ENCODE results near the gene ZWILCH.
"Not testable (repeated sequence)": the region's sequence is repeated elsewhere in the genome, so short reads cannot be mapped to it uniquely, and the experiment has no call there.

Gene ZWILCH

DNA sequence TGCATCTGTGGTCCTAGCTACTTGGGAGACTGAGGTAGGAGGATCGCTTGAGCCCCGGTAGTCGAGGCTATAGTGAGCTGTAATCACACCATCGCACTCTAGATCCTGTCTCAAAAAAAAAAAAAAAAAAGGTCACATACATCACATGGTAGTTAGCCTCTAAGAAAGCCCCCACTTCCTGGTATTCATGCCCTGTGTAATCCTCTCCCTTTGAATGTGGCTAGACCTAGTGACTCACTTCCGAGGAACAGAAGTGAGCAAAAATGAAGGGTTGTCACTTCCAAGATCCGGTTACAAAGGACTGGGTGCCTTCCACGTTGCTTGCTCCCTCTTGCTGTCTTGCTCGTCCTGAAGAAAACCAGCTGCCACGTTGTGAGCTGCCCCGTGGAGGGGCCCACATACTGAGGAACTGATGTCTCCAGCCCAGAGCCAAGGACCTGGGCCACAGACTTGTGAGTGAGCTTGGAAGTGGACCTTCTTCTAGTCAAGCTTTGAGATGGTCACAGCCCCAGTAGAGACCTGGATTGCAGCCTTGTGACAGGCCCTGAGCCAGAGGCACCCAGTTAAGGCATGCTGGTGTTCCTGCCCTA is 73.3 kb downstream of the ZWILCH start:
- Histone ChIP-seq H3K9me3 (ENCODE audit: control insufficient read depth in 2 of 2, low read length in 2 of 2) (no peaks in the 10 kb centered on the region), H3K27ac (ENCODE audit: low read depth in 2 of 2, low read length in 2 of 2) (no peak overlapping the region), H3K9ac (ENCODE audit: low read depth in 1 of 2, low read length in 2 of 2) (no peak overlapping the region), H3K36me3 (ENCODE audit: control insufficient read depth in 2 of 2, insufficient read depth in 2 of 2, low read length in 2 of 2) (no peaks in the 10 kb centered on the region), H3K27me3 (ENCODE audit: control insufficient read depth in 2 of 2, insufficient read depth in 2 of 2, low read length in 2 of 2) (no peaks in the 10 kb centered on the region), H3K4me3 (ENCODE audit: low read length in 2 of 2) (no peak overlapping the region), H3K4me1 (ENCODE audit: control insufficient read depth in 2 of 2, insufficient read depth in 2 of 2, low read length in 2 of 2) (no peaks in the 10 kb centered on the region)

DNA sequence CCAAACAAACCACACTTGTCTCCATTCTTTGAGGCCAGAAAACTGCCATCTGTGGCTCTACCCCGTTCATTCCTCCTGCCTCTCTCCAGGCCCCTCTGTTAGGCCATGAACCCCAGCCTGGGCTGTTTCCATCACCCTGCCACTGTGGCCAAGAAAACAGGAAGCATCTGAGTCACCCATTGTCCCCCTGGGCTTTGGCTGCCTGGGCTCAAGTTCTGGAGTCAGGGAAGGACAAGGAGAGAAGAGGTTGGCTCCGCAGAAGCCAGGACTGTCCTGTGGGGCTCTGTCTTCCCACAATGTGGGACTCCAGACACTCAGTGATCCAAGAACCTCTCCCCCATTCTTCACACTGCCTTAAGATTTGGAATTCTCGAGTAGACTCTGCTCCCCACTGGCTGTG is 75.5 kb downstream of the ZWILCH start:
- H3K36me3 ChIP-seq (ENCODE audit: control insufficient read depth in 2 of 2, insufficient read depth in 2 of 2, low read length in 2 of 2): no peaks in the 10 kb centered on the region
- H3K27me3 ChIP-seq (ENCODE audit: control insufficient read depth in 2 of 2, insufficient read depth in 2 of 2, low read length in 2 of 2): no peaks in the 10 kb centered on the region
- H3K9ac ChIP-seq (ENCODE audit: low read depth in 1 of 2, low read length in 2 of 2): no peak overlapping the region
- no peak overlapping the region for H3K4me3 ChIP-seq (ENCODE audit: low read length in 2 of 2)
- no peaks in the 10 kb centered on the region for H3K4me1 ChIP-seq (ENCODE audit: control insufficient read depth in 2 of 2, insufficient read depth in 2 of 2, low read length in 2 of 2)
- H3K9me3 ChIP-seq (ENCODE audit: control insufficient read depth in 2 of 2, low read length in 2 of 2): no peaks in the 10 kb centered on the region
- no peak overlapping the region for H3K27ac ChIP-seq (ENCODE audit: low read depth in 2 of 2, low read length in 2 of 2)

DNA sequence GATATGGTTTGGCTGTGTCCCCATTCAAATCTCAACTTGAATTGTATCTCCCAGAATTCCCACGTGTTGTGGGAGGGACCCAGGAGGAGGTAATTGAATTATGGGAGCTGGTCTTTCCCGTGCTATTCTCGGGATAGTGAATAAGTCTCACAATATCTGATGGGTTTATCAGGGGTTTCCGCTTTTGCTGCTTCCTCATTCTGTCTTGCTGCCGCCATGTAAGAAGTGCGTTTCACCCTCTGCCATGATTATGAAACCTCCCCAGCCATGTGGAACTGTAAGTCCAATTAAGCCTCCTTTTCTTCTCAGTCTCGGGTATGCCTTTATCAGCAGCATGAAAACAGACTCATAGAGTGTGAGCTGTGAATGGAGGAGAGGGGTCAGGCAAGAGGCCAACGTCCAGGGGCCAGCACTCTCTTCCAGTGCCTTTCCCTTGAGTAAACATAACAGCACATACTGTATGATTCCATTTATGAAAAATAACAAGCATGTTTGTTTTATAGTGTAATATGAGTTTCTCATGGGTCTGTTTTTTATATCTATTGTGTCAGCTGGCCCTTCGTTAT is 76.9 kb downstream of the ZWILCH start:
- H3K27me3 ChIP-seq (ENCODE audit: control insufficient read depth in 2 of 2, insufficient read depth in 2 of 2, low read length in 2 of 2): no peaks in the 10 kb centered on the region
- H3K27ac ChIP-seq (ENCODE audit: low read depth in 2 of 2, low read length in 2 of 2): no peak overlapping the region
- H3K4me3 ChIP-seq (ENCODE audit: low read length in 2 of 2): no peak overlapping the region
- H3K36me3 ChIP-seq (ENCODE audit: control insufficient read depth in 2 of 2, insufficient read depth in 2 of 2, low read length in 2 of 2): no peaks in the 10 kb centered on the region
- H3K9ac ChIP-seq (ENCODE audit: low read depth in 1 of 2, low read length in 2 of 2): no peak overlapping the region
- no peaks in the 10 kb centered on the region for H3K9me3 ChIP-seq (ENCODE audit: control insufficient read depth in 2 of 2, low read length in 2 of 2)
- no peaks in the 10 kb centered on the region for H3K4me1 ChIP-seq (ENCODE audit: control insufficient read depth in 2 of 2, insufficient read depth in 2 of 2, low read length in 2 of 2)

DNA sequence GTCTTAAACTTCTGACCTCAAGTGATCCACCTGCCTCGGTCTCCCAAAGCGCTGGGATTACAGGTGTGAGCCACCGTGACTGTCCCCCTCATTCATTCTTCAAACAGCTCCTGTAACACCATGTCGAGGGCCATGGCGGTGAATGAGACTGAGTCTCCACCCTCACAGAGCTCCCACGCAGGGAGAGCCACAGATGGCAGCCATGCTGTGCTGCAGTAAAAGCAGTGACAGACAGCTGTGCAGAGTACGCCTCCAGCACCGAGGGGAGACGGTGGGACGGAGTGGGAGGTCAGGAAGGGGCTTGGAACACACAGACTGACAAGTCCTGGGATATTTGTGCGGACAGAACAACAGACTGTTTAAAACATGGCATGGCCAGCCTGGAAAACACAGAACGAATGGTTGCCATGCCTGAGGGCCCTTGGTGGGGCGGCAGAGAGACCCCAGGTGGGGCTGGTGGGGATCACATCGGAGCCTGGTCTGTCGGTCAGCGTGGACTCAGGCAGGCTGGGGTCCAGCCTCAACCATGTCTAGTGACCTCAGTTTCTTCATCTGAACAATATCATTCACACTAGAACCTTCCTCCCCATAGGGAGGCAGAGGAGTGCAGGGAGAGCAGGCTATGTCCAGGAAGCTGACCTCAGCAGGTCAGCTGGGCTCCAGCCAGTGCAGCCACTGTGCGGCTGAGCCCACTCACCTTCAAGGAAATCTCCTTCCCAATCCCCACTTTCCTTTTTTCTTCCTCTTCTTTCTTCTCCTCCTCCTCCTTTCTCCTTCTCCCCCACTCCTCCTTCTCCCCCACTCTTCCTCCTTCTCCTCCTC is 81.2 kb downstream of the ZWILCH start:
- Histone ChIP-seq H3K27ac (ENCODE audit: low read depth in 2 of 2, low read length in 2 of 2) (no peak overlapping the region), H3K27me3 (ENCODE audit: control insufficient read depth in 2 of 2, insufficient read depth in 2 of 2, low read length in 2 of 2) (no peaks in the 10 kb centered on the region), H3K36me3 (ENCODE audit: control insufficient read depth in 2 of 2, insufficient read depth in 2 of 2, low read length in 2 of 2) (no peaks in the 10 kb centered on the region), H3K9ac (ENCODE audit: low read depth in 1 of 2, low read length in 2 of 2) (no peak overlapping the region), H3K4me1 (ENCODE audit: control insufficient read depth in 2 of 2, insufficient read depth in 2 of 2, low read length in 2 of 2) (no peaks in the 10 kb centered on the region), H3K9me3 (ENCODE audit: control insufficient read depth in 2 of 2, low read length in 2 of 2) (no peaks in the 10 kb centered on the region), H3K4me3 (ENCODE audit: low read length in 2 of 2) (no peak overlapping the region)

DNA sequence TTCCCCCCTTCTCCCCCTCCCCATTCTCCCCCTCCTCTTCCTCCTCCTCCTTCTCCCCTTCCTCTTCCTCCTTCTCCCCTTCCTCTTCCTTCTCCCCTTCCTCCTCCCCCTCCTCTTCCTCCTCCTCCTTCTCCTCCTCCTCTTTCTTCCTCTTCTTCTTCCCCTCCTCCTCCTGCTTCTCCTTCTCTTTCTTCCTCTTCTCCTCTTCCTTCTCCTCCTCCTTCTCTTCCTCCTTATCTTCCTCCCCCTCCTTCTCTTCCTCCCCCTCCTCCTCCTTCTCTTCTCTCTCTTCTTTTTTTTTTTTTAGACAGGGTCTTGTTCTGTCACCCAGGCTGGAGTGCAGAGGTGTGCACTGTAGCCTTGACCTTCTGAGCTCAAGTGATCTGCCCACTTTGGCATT is 81.9 kb downstream of the ZWILCH start:
- H3K4me3 ChIP-seq (ENCODE audit: low read length in 2 of 2): no peak overlapping the region
- H3K9me3 ChIP-seq (ENCODE audit: control insufficient read depth in 2 of 2, low read length in 2 of 2): no peaks in the 10 kb centered on the region

DNA sequence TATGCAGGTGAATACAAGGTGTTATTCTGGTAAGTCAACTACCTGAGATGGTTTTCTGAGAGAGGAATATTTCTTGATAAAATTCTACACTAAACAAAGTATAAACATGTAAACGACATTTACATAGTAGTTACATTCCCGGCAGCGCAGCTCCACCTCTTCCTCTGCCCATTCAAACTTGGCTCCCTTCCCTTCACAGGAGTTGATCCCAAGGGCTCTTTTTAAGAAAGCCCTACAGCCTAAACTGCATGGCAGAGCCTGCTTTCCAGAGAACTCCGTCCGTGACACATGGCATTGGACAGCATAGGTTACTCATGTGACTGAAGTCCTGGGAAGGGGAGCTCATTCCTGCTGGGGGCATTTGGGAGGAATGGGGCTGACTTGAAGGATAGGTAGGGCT is 82.6 kb downstream of the ZWILCH start:
- no peak overlapping the region for H3K9ac ChIP-seq (ENCODE audit: low read depth in 1 of 2, low read length in 2 of 2)

More for the DNA sequence above, 81.9 kb downstream of the ZWILCH start:
- Histone ChIP-seq H3K4me1 (ENCODE audit: control insufficient read depth in 2 of 2, insufficient read depth in 2 of 2, low read length in 2 of 2) (no peaks in the 10 kb centered on the region), H3K27ac (ENCODE audit: low read depth in 2 of 2, low read length in 2 of 2) (no peak overlapping the region), H3K27me3 (ENCODE audit: control insufficient read depth in 2 of 2, insufficient read depth in 2 of 2, low read length in 2 of 2) (no peaks in the 10 kb centered on the region), H3K36me3 (ENCODE audit: control insufficient read depth in 2 of 2, insufficient read depth in 2 of 2, low read length in 2 of 2) (no peaks in the 10 kb centered on the region), H3K9ac (ENCODE audit: low read depth in 1 of 2, low read length in 2 of 2) (no peak overlapping the region)

DNA sequence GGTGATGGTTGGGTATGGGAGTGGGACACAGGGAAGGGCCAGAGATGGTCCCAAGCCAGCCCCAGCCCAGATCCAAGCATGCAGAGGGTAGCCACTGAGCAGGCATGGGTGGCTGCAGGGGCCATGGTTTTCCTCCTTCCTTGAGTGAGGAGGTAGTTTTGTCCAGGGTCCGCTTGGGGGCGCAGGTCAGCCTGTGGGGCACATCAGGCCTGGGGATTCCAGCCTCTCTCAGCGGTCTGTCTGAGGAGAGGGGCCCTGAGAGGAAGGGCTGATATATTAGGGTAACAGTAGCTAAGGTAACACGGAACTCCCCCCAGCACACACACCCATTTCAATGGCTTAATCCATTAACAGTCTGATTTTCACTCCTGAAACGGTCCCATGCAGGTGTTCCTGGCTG is 83.4 kb downstream of the ZWILCH start:
- Histone ChIP-seq H3K36me3 (ENCODE audit: control insufficient read depth in 2 of 2, insufficient read depth in 2 of 2, low read length in 2 of 2) (no peaks in the 10 kb centered on the region), H3K9ac (ENCODE audit: low read depth in 1 of 2, low read length in 2 of 2) (no peak overlapping the region), H3K27ac (ENCODE audit: low read depth in 2 of 2, low read length in 2 of 2) (no peak overlapping the region), H3K4me3 (ENCODE audit: low read length in 2 of 2) (no peak overlapping the region), H3K4me1 (ENCODE audit: control insufficient read depth in 2 of 2, insufficient read depth in 2 of 2, low read length in 2 of 2) (peaks cover 0 to 2% of the 10 kb centered on the region in 2 donors), H3K27me3 (ENCODE audit: control insufficient read depth in 2 of 2, insufficient read depth in 2 of 2, low read length in 2 of 2) (no peaks in the 10 kb centered on the region), H3K9me3 (ENCODE audit: control insufficient read depth in 2 of 2, low read length in 2 of 2) (no peaks in the 10 kb centered on the region)

More for the DNA sequence above, 82.6 kb downstream of the ZWILCH start:
- Histone ChIP-seq H3K9me3 (ENCODE audit: control insufficient read depth in 2 of 2, low read length in 2 of 2) (no peaks in the 10 kb centered on the region), H3K27me3 (ENCODE audit: control insufficient read depth in 2 of 2, insufficient read depth in 2 of 2, low read length in 2 of 2) (no peaks in the 10 kb centered on the region), H3K36me3 (ENCODE audit: control insufficient read depth in 2 of 2, insufficient read depth in 2 of 2, low read length in 2 of 2) (no peaks in the 10 kb centered on the region), H3K4me3 (ENCODE audit: low read length in 2 of 2) (no peak overlapping the region), H3K27ac (ENCODE audit: low read depth in 2 of 2, low read length in 2 of 2) (no peak overlapping the region), H3K4me1 (ENCODE audit: control insufficient read depth in 2 of 2, insufficient read depth in 2 of 2, low read length in 2 of 2) (no peaks in the 10 kb centered on the region)

DNA sequence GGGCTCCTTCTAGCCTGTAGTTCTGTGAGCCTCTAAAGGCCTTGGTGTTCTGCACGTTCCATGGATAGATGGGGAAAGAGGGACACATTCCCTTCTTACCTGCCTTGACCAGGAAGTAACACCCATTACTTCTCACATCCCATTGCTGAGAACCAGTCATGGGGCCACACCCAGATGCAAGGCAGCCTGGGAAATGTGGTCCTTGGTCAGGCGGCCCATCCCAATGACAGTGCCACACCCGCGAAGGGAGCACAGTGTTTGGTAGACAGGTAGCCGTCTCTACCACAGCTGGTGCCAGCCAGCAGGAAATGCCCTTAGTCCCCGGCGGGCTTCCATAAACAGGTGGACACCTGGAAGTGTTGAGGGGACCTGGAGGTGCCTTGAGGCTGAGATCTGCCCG is 83.8 kb downstream of the ZWILCH start:
- Histone ChIP-seq H3K9ac (ENCODE audit: low read depth in 1 of 2, low read length in 2 of 2) (no peak overlapping the region), H3K36me3 (ENCODE audit: control insufficient read depth in 2 of 2, insufficient read depth in 2 of 2, low read length in 2 of 2) (no peaks in the 10 kb centered on the region), H3K27ac (ENCODE audit: low read depth in 2 of 2, low read length in 2 of 2) (no peak overlapping the region), H3K4me1 (ENCODE audit: control insufficient read depth in 2 of 2, insufficient read depth in 2 of 2, low read length in 2 of 2) (peaks cover 0 to 2% of the 10 kb centered on the region in 2 donors), H3K27me3 (ENCODE audit: control insufficient read depth in 2 of 2, insufficient read depth in 2 of 2, low read length in 2 of 2) (peaks cover 0 to 2% of the 10 kb centered on the region in 2 donors), H3K4me3 (ENCODE audit: low read length in 2 of 2) (no peak overlapping the region), H3K9me3 (ENCODE audit: control insufficient read depth in 2 of 2, low read length in 2 of 2) (no peaks in the 10 kb centered on the region)

DNA sequence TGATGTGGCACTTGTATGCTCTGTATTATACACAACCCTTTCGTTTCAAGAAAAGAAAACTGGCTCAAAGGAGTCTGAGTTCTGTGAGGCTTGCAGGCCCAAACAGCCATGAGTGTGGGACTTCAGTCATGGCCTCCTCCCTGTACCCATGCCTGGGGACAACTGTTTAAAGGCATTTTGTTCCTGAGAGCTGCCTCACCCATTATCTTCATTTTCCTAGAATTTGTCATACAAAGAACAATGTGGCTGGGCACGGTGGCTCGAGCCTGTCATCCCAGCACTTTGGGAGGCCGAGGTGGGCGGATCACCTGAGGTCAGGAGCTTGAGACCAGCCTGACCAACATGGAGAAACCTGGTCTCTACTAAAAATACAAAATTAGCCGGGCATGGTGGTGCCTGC is 84.3 kb downstream of the ZWILCH start:
- not testable (repeated sequence) for H3K4me3 ChIP-seq (ENCODE audit: low read length in 2 of 2); H3K4me1 ChIP-seq (ENCODE audit: control insufficient read depth in 2 of 2, insufficient read depth in 2 of 2, low read length in 2 of 2); H3K27me3 ChIP-seq (ENCODE audit: control insufficient read depth in 2 of 2, insufficient read depth in 2 of 2, low read length in 2 of 2); H3K27ac ChIP-seq (ENCODE audit: low read depth in 2 of 2, low read length in 2 of 2); H3K9ac ChIP-seq (ENCODE audit: low read depth in 1 of 2, low read length in 2 of 2); H3K9me3 ChIP-seq (ENCODE audit: control insufficient read depth in 2 of 2, low read length in 2 of 2); H3K36me3 ChIP-seq (ENCODE audit: control insufficient read depth in 2 of 2, insufficient read depth in 2 of 2, low read length in 2 of 2)

DNA sequence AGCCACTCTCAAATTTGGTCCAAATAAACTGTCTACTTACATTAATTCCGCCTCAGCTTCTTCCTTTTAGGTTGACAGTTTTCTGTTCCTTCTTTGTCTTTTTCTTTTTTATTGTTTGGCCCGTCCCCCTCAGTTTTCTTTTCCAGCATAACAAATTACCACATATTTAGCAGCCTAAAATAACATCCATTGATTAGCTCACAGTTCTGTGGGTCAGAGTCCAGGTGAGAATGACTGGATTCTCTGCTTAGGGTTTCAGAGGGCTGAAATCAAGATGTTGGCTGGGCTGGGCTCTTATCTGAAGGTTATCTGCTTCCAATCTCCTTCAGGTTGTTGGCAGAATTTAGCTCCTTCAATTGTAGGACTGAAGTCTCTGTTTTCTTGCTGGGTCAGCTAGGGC is 85.3 kb downstream of the ZWILCH start:
- Histone ChIP-seq H3K9me3 (ENCODE audit: control insufficient read depth in 2 of 2, low read length in 2 of 2) (no peaks in the 10 kb centered on the region), H3K27ac (ENCODE audit: low read depth in 2 of 2, low read length in 2 of 2) (no peak overlapping the region), H3K4me3 (ENCODE audit: low read length in 2 of 2) (no peak overlapping the region), H3K4me1 (ENCODE audit: control insufficient read depth in 2 of 2, insufficient read depth in 2 of 2, low read length in 2 of 2) (peaks cover 0 to 2% of the 10 kb centered on the region in 2 donors), H3K36me3 (ENCODE audit: control insufficient read depth in 2 of 2, insufficient read depth in 2 of 2, low read length in 2 of 2) (no peaks in the 10 kb centered on the region), H3K9ac (ENCODE audit: low read depth in 1 of 2, low read length in 2 of 2) (no peak overlapping the region), H3K27me3 (ENCODE audit: control insufficient read depth in 2 of 2, insufficient read depth in 2 of 2, low read length in 2 of 2) (peaks cover 0 to 2% of the 10 kb centered on the region in 2 donors)

All from mucosa of rectum (tissue), 2 donors.